Gastrocnemius medialis (tissue), 4 donors: ENCODE results near the gene LAMTOR5. TPM values are rescaled to one million over a fixed set of nuclear protein-coding genes. Genes with fewer than 3 reads are reported as not detected.

ENCODE experiments used
- ATAC-seq, 2 donors: fragments of 150-250 bp; one replicate each; pipeline ENCODE4 v1.9.1; 2016
- DNase-seq, 2 donors: peaks; one replicate each; pipeline ENCODE4 v3.0.0-alpha.2; 2019
- H3K27ac ChIP-seq, 4 donors: fragments of 200-600 bp; sonication (generic); 1 replicate in 1 of 4; 2 replicates in 3 of 4; pipeline ENCODE4 v1.5.1; 2016 to 2018; ENCODE audit warnings: mild to moderate bottlenecking in 2 of 4, moderate library complexity in 1 of 4
- H3K27me3 ChIP-seq, 3 donors: fragments of 200-600 bp; sonication (generic) in 2 of 3; 1 replicate in 1 of 3; 2 replicates in 2 of 3; pipeline versions ENCODE4 v1.5.1 to v1.6.0; 2016 to 2019; ENCODE audit warnings: mild to moderate bottlenecking in 1 of 3, moderate library complexity in 1 of 3
- H3K36me3 ChIP-seq, 2 donors: fragments of 200-600 bp; sonication (generic) in 1 of 2; one replicate each; pipeline ENCODE4 v1.5.1; 2017 to 2018
- H3K4me1 ChIP-seq, 2 donors: fragments of 200-600 bp; sonication (generic) in 1 of 2; one replicate each; pipeline ENCODE4 v1.5.1; 2016 to 2017; ENCODE audit warnings: mild to moderate bottlenecking in 2 of 2
- H3K4me3 ChIP-seq, 4 donors: fragments of 200-600 bp; sonication (generic) in 3 of 4; 1 replicate in 1 of 4; 2 replicates in 3 of 4; pipeline ENCODE4 v1.5.1; 2016 to 2019; ENCODE audit warnings: mild to moderate bottlenecking in 2 of 4
- H3K9me3 ChIP-seq, 3 donors: fragments of 200-600 bp; sonication (generic) in 2 of 3; 1 replicate in 1 of 3; 2 replicates in 2 of 3; pipeline ENCODE4 v1.5.1; 2016 to 2019
- POLR2A ChIP-seq, 2 donors: fragments of 450-650 bp; IDR thresholded peaks; one replicate each; pipeline ENCODE4 v1.6.1; 2017; ENCODE audit warnings: antibody characterized with exemption in 2 of 2, mild to moderate bottlenecking in 2 of 2, moderate library complexity in 2 of 2
- in situ Hi-C, 4 donors: fragments of 200-750 bp; cut with MboI; loops; one replicate each; pipeline versions ENCODE4 v1.15.0 to v1.8.0; 2017; ENCODE audit warnings: low sequenced_read_pairs in 4 of 4
- intact Hi-C: fragments of 100-400 bp; cut with DNase I; formaldehyde crosslinking; loops from one replicate; pipeline ENCODE4 v1.15.1; 2023; ENCODE audit warnings: low total_unique reads
- total RNA-seq, 4 donors: library from RNA; depleted of rRNA; stranded (reverse); fragments of >200 nt; gene quantifications; one replicate each; pipeline versions ENCODE4 v1.1.0 to v1.2.3, GENCODE V29; 2016
- TF ChIP-seq, protein P1 (sequence below), 5 experiments: fragments of 450-650 bp in 3 of 5; fragments of 200-600 bp in 2 of 5; sonication (generic) in 2 of 5; IDR thresholded peaks in 4 of 5; conservative IDR thresholded peaks in 1 of 5; 1 replicate in 4 of 5; 2 replicates in 1 of 5; pipeline ENCODE4 v1.5.1; 2016 to 2019; ENCODE audit warnings: antibody characterized with exemption in 5 of 5, mild to moderate bottlenecking in 3 of 5, moderate library complexity in 3 of 5

LAMTOR5 gene
- total RNA-seq, 4 donors from 2014 or later = 116 to 203 (median 153) TPM

DNA sequence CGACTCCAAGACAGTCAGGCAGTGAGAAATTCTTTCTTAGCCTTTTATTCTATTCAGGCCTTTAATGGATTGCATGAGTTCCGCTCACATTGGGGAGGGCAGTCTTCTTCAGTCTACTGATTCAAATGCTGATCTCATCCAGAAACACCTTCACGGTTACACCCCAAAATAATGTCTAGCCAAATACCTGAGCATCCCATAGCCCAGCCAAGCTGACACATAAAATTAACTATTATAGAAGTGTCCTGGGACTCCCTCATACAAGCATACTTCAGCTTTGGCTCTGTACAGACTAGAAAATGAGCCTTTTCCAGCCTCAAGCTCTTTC lies 13.0 kb downstream of the LAMTOR5 start:
- Histone ChIP-seq H3K9me3 (no peaks in the 10 kb centered on the region), H3K4me1 (peaks cover 0 to 10% of the 10 kb centered on the region in 2 donors)

DNA sequence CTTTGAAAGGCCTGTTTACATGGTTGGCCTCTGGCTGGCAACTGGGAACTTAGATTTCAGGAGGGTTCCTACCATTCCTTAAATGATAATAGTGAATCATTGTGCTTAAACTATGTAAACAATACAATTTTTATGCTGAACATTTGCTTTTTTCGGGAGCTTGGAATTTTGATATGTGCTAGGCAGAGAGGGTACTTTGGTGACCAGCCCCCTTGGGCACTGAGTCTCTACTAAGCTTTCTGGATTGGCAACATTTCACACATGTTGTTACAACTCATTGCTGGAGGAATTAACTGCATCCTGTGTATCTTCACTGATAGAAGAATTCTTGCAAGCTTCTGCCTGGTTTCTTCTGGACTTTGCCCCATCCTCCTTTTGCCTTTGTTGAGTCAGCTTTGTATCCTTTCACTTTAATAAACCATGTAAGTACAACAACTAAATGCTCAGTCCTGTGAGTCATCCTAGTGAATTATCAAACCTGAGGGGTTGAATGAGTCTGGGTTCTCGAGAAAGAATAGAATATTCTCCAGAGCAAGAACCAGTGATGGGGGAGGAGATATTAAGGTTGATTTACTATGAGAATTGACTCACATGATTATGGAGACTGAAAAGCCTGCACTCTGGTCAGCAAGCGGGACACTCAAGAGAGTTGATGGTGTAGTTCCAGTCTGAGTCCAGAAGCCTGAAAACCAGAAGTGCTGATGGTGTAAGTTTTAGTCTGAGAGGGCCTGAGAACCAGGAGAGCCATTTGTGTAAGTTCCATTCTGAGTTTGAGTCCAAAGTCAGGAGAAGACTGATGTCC lies 13.6 kb downstream of the LAMTOR5 start:
- no peaks in the 10 kb centered on the region for H3K27me3 ChIP-seq
- peaks cover 0 to 11% of the 10 kb centered on the region in 2 donors for H3K36me3 ChIP-seq
- intact Hi-C loops = no loop called here
- TF ChIP-seq POLR2A (IDR thresholded peaks at IDR 0.05) = no peak
- TF ChIP-seq, protein P1, sequence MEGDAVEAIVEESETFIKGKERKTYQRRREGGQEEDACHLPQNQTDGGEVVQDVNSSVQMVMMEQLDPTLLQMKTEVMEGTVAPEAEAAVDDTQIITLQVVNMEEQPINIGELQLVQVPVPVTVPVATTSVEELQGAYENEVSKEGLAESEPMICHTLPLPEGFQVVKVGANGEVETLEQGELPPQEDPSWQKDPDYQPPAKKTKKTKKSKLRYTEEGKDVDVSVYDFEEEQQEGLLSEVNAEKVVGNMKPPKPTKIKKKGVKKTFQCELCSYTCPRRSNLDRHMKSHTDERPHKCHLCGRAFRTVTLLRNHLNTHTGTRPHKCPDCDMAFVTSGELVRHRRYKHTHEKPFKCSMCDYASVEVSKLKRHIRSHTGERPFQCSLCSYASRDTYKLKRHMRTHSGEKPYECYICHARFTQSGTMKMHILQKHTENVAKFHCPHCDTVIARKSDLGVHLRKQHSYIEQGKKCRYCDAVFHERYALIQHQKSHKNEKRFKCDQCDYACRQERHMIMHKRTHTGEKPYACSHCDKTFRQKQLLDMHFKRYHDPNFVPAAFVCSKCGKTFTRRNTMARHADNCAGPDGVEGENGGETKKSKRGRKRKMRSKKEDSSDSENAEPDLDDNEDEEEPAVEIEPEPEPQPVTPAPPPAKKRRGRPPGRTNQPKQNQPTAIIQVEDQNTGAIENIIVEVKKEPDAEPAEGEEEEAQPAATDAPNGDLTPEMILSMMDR (IDR thresholded peaks at IDR 0.05 in 4 of 5, conservative IDR thresholded peaks at IDR 0.05 in 1 of 5) = no peak
- DNase-seq (no peak), ATAC-seq (no peak)
- in situ Hi-C loops = no loop called here
- H3K27ac ChIP-seq = no peak overlapping the region
- H3K4me3 ChIP-seq = no peak overlapping the region
- peaks cover 0 to 10% of the 10 kb centered on the region in 2 donors for H3K4me1 ChIP-seq
- no peaks in the 10 kb centered on the region for H3K9me3 ChIP-seq

More for the DNA sequence above, 13.0 kb downstream of the LAMTOR5 start:
- no peak overlapping the region for H3K4me3 ChIP-seq
- no peaks in the 10 kb centered on the region for H3K27me3 ChIP-seq
- no peak overlapping the region for H3K27ac ChIP-seq
- peaks cover 0 to 14% of the 10 kb centered on the region in 2 donors for H3K36me3 ChIP-seq
- no peak for ATAC-seq
- intact Hi-C loops = no loop called here
- no peak for TF ChIP-seq POLR2A (IDR thresholded peaks at IDR 0.05)
- TF ChIP-seq, protein P1 (IDR thresholded peaks at IDR 0.05 in 4 of 5, conservative IDR thresholded peaks at IDR 0.05 in 1 of 5) = no peak
- in situ Hi-C loops = no loop called here
- DNase-seq = no peak

DNA sequence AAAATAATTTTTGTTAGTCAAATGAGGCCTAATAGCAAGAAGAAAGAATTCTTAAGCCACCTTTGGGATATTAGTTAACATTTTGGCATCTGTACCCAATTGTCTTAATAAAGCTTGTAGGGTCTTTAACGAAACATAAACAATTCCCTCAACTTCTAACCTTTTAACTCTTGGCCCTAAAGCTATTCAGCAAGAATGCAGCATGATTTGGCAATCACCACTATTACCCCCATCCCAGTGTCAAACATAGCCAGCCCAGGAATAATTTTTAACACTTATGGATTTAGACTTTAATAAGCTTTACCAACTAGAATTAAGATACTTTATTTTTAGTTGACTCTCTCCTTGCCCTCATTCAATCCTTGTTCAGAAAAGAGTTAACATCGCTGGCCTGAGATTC lies 14.2 kb downstream of the LAMTOR5 start:
- Histone ChIP-seq H3K9me3 (no peaks in the 10 kb centered on the region), H3K4me3 (no peak overlapping the region), H3K36me3 (peaks cover 0 to 11% of the 10 kb centered on the region in 2 donors), H3K27ac (no peak overlapping the region), H3K27me3 (no peaks in the 10 kb centered on the region), H3K4me1 (peaks cover 0 to 10% of the 10 kb centered on the region in 2 donors)
- in situ Hi-C loops (no loop called here), intact Hi-C loops (no loop called here)
- ATAC-seq (no peak), DNase-seq (no peak)
- TF ChIP-seq, protein P1 (IDR thresholded peaks at IDR 0.05 in 4 of 5, conservative IDR thresholded peaks at IDR 0.05 in 1 of 5) = no peak
- TF ChIP-seq POLR2A (IDR thresholded peaks at IDR 0.05) = no peak

DNA sequence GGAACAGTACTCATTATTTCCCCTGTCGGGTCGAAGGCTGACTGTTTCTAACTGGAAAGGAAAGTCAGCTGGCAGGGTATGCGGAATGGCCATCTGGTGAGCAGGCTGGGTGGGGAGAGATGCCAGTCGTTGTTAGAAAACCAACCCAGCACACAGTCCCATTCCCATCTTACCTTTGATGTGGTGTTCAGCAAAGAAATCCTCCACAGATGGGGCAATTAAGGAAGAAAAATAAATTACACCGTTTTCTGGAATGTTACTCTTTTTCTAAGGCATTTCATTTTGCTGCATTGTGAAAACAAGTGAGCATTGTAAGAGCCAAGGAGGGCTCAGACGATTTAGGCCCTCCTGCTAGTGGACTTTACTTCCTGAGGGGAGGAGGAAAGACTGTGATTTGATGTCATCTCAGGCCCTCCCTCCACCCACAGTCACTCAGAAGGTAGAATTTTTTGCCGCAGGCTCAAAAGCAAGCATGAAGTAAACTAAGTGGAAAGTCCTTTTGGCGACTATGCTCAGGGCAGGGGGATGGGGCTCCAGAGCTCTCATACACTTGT lies 16.7 kb downstream of the LAMTOR5 start, which contains the start of gene SLC16A4:
Gene SLC16A4, minus strand, starts transcription at position 335 of the 554 bp plus-strand sequence. CDS start 1,703 bp downstream, outside the sequence.
- DNase-seq (no peak), ATAC-seq (no peak)
- intact Hi-C loops = no loop called here
- Histone ChIP-seq H3K4me3 (peak within 1 kb of the TSS in 3 of 4 donors; percentile 20 to 35 (median 35)), H3K4me1 (peaks cover 0 to 10% of the 10 kb centered on the region in 2 donors), H3K27me3 (no peaks in the 10 kb centered on the region), H3K27ac (peak within 1 kb of the TSS in 2 of 4 donors; percentile 42 to 47), H3K9me3 (no peaks in the 10 kb centered on the region), H3K36me3 (peaks cover 0 to 12% of the 10 kb centered on the region in 2 donors)
- TF ChIP-seq POLR2A (IDR thresholded peaks at IDR 0.05) = no peak
- TF ChIP-seq, protein P1 (IDR thresholded peaks at IDR 0.05 in 4 of 5, conservative IDR thresholded peaks at IDR 0.05 in 1 of 5) = no peak
- in situ Hi-C loops = no loop called here
